Activated CD8-positive, alpha-beta memory T cell treated with anti-CD3 and anti-CD28 coated beads, Interleukin-2, amount 50 U/mL, for 48 hours (primary cell): Measurements from ENCODE around the gene MED15.
A peak's percentile ranks its signal among the peaks of the same experiment; 100 is the strongest.
"Not testable (repeated sequence)": the region's sequence is repeated elsewhere in the genome, so short reads cannot be mapped to it uniquely, and the experiment has no call there.

Experiments
- DNase-seq: peaks from one replicate; pipeline ENCODE4 v3.0.0-alpha.2; 2020

The MED15 gene

GRCh38 chr22:20507253-20508066 is at the start of gene MED15:
Gene MED15, plus strand, starts transcription at chr22:20507610. Its CDS starts 69 bp downstream, at chr22:20507679.
- DNase-seq, result peak; percentile 94

- DNase-seq, result no peak
Measured at GRCh38 chr22:20458530-20459151, 48.8 kb upstream of the MED15 start.

GRCh38 chr22:20459152-20459542 is 48.3 kb upstream of the MED15 start:
- DNase-seq, result no peak

- no peak for DNase-seq
Measured at GRCh38 chr22:20459862-20460261, 47.5 kb upstream of the MED15 start.

- DNase-seq, result no peak
Measured at GRCh38 chr22:20463324-20464095, 43.9 kb upstream of the MED15 start.

- DNase-seq, result peak; percentile 70
Measured at GRCh38 chr22:20464096-20464614, 43.3 kb upstream of the MED15 start.

GRCh38 chr22:20464912-20465758 is 42.3 kb upstream of the MED15 start:
- no peak for DNase-seq

- no peak for DNase-seq
Measured at GRCh38 chr22:20465759-20466077, 41.7 kb upstream of the MED15 start.

- no peak for DNase-seq
Measured at GRCh38 chr22:20466659-20467379, 40.6 kb upstream of the MED15 start.

GRCh38 chr22:20469110-20469868 is 38.1 kb upstream of the MED15 start:
- no peak for DNase-seq

GRCh38 chr22:20470525-20470924 is 36.9 kb upstream of the MED15 start:
- DNase-seq, result not testable (repeated sequence)

GRCh38 chr22:20471126-20471833 is 36.1 kb upstream of the MED15 start:
- no peak for DNase-seq

- DNase-seq, result no peak
Measured at GRCh38 chr22:20472629-20473442, 34.6 kb upstream of the MED15 start.

GRCh38 chr22:20475115-20475436 is 32.3 kb upstream of the MED15 start:
- no peak for DNase-seq

- DNase-seq, result not testable (repeated sequence)
Measured at GRCh38 chr22:20475569-20475968, 31.8 kb upstream of the MED15 start.

GRCh38 chr22:20478059-20478458 is 29.4 kb upstream of the MED15 start:
- DNase-seq, result not testable (repeated sequence)

- no peak for DNase-seq
Measured at GRCh38 chr22:20479612-20480196, 27.7 kb upstream of the MED15 start.

- not testable (repeated sequence) for DNase-seq
Measured at GRCh38 chr22:20483143-20483506, 24.3 kb upstream of the MED15 start.

- DNase-seq, result no peak
Measured at GRCh38 chr22:20483771-20484170, 23.6 kb upstream of the MED15 start.
